ENCODE data around the gene SEPHS1. TPM values are rescaled to one million over a fixed set of nuclear protein-coding genes. Genes with fewer than 3 reads are reported as not detected.

Gene SEPHS1
- total and polyA plus RNA-seq, 9 donors = 27.2 to 76.7 (median 50.6) TPM

DNA sequence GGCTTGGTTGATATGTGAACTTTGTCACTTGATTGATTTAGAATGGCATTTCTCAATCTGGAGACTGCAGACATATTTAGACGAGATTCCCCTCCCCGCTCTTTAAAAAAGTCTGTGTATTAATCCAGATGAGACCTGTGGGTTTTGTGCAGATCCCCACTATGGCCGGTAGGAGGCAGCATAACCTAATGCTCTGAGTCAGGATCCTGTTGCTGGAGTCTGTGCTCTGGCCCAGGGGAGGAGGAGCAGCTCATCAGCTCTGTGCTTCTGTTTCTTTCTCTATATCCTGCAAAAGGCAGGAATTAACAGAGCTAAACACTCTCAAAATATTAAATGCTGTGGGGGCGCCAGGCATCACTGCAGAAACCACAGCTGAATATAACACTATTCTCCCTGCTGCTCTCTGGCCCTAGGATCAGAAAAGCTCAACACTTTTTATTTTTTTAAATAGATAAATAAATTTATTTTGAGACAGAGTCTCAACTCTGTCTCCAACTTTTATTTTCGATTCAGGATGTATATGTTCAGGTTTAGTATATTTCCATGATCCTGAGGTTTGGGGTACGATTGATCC is 23.9 kb upstream of the SEPHS1 start:
- Histone ChIP-seq H3K9me3 (no peaks in the 10 kb centered on the region), H3K4me1 (ENCODE audit: insufficient read depth) (no peaks in the 10 kb centered on the region), H3K27me3 (no peaks in the 10 kb centered on the region), H3K36me3 (no peaks in the 10 kb centered on the region), H3K4me3 (no peak overlapping the region), H3K27ac (no peak overlapping the region)
- TF ChIP-seq, protein P1, sequence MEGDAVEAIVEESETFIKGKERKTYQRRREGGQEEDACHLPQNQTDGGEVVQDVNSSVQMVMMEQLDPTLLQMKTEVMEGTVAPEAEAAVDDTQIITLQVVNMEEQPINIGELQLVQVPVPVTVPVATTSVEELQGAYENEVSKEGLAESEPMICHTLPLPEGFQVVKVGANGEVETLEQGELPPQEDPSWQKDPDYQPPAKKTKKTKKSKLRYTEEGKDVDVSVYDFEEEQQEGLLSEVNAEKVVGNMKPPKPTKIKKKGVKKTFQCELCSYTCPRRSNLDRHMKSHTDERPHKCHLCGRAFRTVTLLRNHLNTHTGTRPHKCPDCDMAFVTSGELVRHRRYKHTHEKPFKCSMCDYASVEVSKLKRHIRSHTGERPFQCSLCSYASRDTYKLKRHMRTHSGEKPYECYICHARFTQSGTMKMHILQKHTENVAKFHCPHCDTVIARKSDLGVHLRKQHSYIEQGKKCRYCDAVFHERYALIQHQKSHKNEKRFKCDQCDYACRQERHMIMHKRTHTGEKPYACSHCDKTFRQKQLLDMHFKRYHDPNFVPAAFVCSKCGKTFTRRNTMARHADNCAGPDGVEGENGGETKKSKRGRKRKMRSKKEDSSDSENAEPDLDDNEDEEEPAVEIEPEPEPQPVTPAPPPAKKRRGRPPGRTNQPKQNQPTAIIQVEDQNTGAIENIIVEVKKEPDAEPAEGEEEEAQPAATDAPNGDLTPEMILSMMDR (IDR thresholded peaks at IDR 0.05) = peak; percentile 38 to 60 (median 57)
- no peak for TF ChIP-seq EP300 (IDR thresholded peaks at IDR 0.05)
- intact Hi-C loops (cut with DNase I) = no loop called here
- WGBS, 3 donors = 22 to 28% (median 24%) methylated on average over 6 of the region's 6 CpGs
- DNase-seq = peak; percentile 43 to 67 (median 55)

- intact Hi-C loops (cut with DNase I) = loop anchor here in 1 of 4 donors (5.0 kb wide), 1 partner anchor 420 kb away; no protein-coding TSS in a partner anchor
- no peak overlapping the region for H3K4me3 ChIP-seq
- no peak overlapping the region for H3K27ac ChIP-seq
- WGBS, 3 donors = 70 to 86% (median 82%) methylated on average over 4 of the region's 4 CpGs
- H3K36me3 ChIP-seq = no peaks in the 10 kb centered on the region
- H3K9me3 ChIP-seq = no peaks in the 10 kb centered on the region
- DNase-seq = no peak
- H3K4me1 ChIP-seq (ENCODE audit: insufficient read depth) = no peaks in the 10 kb centered on the region
- TF ChIP-seq EP300 (IDR thresholded peaks at IDR 0.05) = no peak
- TF ChIP-seq, protein P1 (IDR thresholded peaks at IDR 0.05) = no peak
- TF ChIP-seq POLR2A (IDR thresholded peaks at IDR 0.05) = no peak
- H3K27me3 ChIP-seq = no peaks in the 10 kb centered on the region
These were observed 18.8 kb upstream of the SEPHS1 start for GRCh38 chr10:13366891-13367290.

DNA sequence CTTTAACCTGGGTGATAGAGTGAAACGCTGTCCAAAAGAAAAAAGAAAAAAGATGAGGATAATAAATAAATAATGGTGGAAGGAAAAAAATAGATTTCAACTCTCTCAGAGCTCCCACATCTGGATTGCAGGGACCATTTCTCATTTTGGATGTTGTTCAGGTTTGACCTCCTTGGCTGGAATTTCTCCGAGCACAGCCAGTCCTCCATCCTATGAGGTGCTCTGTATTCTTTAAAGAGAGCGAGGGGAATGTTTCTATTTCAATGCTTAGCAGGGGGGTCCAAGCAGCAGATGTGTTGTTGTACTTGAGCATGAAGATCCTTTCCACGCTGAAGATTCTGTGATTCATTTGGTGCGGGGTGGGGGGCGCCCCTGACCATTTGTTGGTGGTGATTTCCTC is 17.7 kb upstream of the SEPHS1 start:
- intact Hi-C loops (cut with DNase I) = loop anchor here in 1 of 4 donors (5.0 kb wide), 1 partner anchor 421 kb away; no protein-coding TSS in a partner anchor
- no peaks in the 10 kb centered on the region for H3K36me3 ChIP-seq

DNA sequence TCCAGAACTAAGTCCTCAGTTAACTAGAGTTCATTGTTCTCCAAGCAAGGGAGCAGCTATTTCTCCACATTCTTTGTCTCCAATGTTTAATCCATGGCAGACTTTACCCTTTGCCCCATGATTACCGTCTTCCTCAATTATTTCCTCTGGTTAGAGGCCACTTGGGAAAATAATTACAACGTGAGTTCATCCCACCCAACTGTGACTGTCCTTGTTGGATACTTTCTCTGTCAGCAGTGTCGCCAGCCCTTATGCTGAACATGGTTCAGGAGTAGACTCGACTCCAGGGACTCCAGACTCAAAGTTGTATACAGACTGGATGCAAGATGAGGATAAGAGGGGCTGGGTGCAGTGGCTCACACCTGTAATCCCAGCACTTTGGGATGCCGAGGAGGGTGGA is 17.1 kb upstream of the SEPHS1 start:
- TF ChIP-seq EP300 (IDR thresholded peaks at IDR 0.05) (no peak), POLR2A (IDR thresholded peaks at IDR 0.05) (no peak)
- TF ChIP-seq, protein P1 (IDR thresholded peaks at IDR 0.05) = no peak
- Histone ChIP-seq H3K9me3 (no peaks in the 10 kb centered on the region), H3K27me3 (no peaks in the 10 kb centered on the region), H3K27ac (no peak overlapping the region), H3K36me3 (no peaks in the 10 kb centered on the region), H3K4me3 (no peak overlapping the region), H3K4me1 (ENCODE audit: insufficient read depth) (no peaks in the 10 kb centered on the region)
- WGBS, 3 donors = 74 to 83% (median 76%) methylated on average over 5 of the region's 5 CpGs
- DNase-seq = no peak
- intact Hi-C loops (cut with DNase I) = loop anchor here in 1 of 4 donors (5.0 kb wide), 1 partner anchor 422 kb away; no protein-coding TSS in a partner anchor

More for the DNA sequence above, 17.7 kb upstream of the SEPHS1 start:
- H3K27me3 ChIP-seq = no peaks in the 10 kb centered on the region
- H3K4me1 ChIP-seq (ENCODE audit: insufficient read depth) = no peaks in the 10 kb centered on the region
- no peak overlapping the region for H3K4me3 ChIP-seq
- 63 to 65% (median 63%) methylated on average over 6 of the region's 6 CpGs for WGBS, 3 donors
- DNase-seq = no peak
- no peak for TF ChIP-seq EP300 (IDR thresholded peaks at IDR 0.05)
- TF ChIP-seq, protein P1 (IDR thresholded peaks at IDR 0.05) = no peak
- no peak for TF ChIP-seq POLR2A (IDR thresholded peaks at IDR 0.05)
- no peak overlapping the region for H3K27ac ChIP-seq
- H3K9me3 ChIP-seq = no peaks in the 10 kb centered on the region
